Motor neuron (in vitro differentiated cells): ENCODE measurements around the gene KRT36. TPM values are rescaled to one million over a fixed set of nuclear protein-coding genes. Genes with fewer than 3 reads are reported as not detected.
A peak's percentile ranks its signal among the peaks of the same experiment; 100 is the strongest.

Experiments used
- ATAC-seq, 8 experiments: fragments of 200-7000 bp; cut with Tn5 transposase; replicated peaks in 6 of 8; 2 replicates each; pipeline ENCODE4 v1.8.0; 2021; ENCODE audit warnings: mild to moderate bottlenecking in 8 of 8, moderate library complexity in 8 of 8
- H3K27ac ChIP-seq, 2 donors: fragments of 250-450 bp; sonication (Bioruptor Pico); 2 replicates each; pipeline ENCODE4 v1.9.0; 2021; ENCODE audit warnings: antibody characterized with exemption in 2 of 2, mild to moderate bottlenecking in 2 of 2, moderate library complexity in 1 of 2
- H3K4me1 ChIP-seq, 2 donors: fragments of 250-450 bp; sonication (Bioruptor Pico); replicated peaks in 1 of 2; 2 replicates each; pipeline ENCODE4 v1.6.1; 2021; ENCODE audit warnings: antibody characterized with exemption in 2 of 2, mild to moderate bottlenecking in 2 of 2, moderate library complexity in 1 of 2
- H3K4me3 ChIP-seq, 5 donors: fragments of 250-450 bp; sonication (Bioruptor Pico); 2 replicates each; pipeline ENCODE4 v1.9.0; 2021; ENCODE audit warnings: antibody characterized with exemption in 5 of 5, mild to moderate bottlenecking in 5 of 5, moderate library complexity in 4 of 5
- WGBS, 10 experiments: fragments of 450-650 bp; shearing (Covaris generic); methylation state at CpG; one replicate each; pipeline ENCODE4 v1.0.0; 2022; 5-methylcytosine and 5-hydroxymethylcytosine counted together
- in situ Hi-C, 9 experiments: fragments of 400-800 bp; cut with MboI; loops; one replicate each; pipeline ENCODE4 v1.15.0; 2021; ENCODE audit warnings: low sequenced_read_pairs in 9 of 9, low pct_unique_long_range_greater_than_20kb in 2 of 9; ENCODE audit not compliant: unreplicated experiment in 9 of 9
- total RNA-seq, 8 experiments: library from RNA; unstranded; fragments of 300-600 nt; gene quantifications; 2 replicates each; pipeline versions ENCODE4 v1.2.3 to v1.2.4, GENCODE V29; 2022

Gene KRT36
- under 1 TPM in 2 of 8 experiments, not detected in 6; 0.19 to 0.25 TPM for total RNA-seq

DNA sequence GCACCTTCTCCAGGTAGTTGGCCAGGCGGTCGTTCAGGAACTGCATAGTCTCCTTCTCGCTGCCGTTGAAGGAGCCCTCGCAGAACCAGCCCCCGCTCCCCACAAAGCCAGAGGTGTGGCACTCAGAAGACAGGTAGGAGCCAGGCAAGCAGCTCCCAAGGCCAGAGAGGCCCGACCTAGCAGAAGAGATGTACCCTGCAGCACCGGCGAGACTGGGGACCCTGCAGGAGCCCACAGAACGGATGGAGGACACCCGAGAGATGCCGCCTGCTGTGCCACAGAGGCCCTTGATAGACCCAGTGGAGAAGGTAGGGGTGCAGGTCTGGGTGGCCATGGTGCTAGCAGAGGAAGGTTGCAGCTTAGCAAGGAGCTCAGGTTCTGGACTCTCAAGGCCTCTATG, at the start of gene KRT36:
TSS of gene KRT36 (minus strand) at position 380 of the 400 bp plus-strand sequence. CDS start at position 334, 46 bp downstream.
- H3K4me3 ChIP-seq, result no peak within 1 kb of the TSS
- no peak for ATAC-seq

DNA sequence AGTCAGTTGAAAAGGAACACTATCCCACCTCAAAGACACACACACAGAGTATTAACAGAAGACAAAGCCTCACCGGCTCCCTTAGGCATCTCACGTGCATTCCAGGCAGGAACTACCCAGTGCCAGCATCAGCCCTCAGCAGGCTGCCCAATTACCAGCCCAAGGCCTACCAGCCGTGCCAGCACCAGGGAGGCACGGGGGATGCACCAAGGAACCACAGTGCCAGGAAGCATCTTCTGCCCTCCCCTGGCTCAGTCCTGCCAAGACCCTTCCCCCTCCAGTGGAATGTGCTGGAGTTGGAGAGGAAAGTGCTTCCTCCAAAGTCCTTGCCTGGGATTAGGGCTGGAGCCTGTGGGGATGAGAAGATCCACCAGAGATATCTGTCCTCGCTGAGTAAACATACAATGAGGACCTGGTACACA, 49.4 kb upstream of the KRT36 start:
- ATAC-seq, result peak in 5 of 8 experiments; percentile 18 to 46 (median 35)

More for the DNA sequence above, at the start of gene KRT36:
- in situ Hi-C loops, result loop anchor here in 2 of 9 experiments (25.0 kb wide), 1 partner anchor 577 kb away; no protein-coding TSS in a partner anchor
- Histone ChIP-seq H3K4me1 (peaks cover 3 to 15% of the 10 kb centered on the region in 2 donors), H3K27ac (no peak within 1 kb of the TSS)
- 90 to 100% (median 96%) methylated on average over 1 to 5 of the region's 12 CpGs; no CpG with 5 or more reads in 7 of the 10 experiments for WGBS, 10 experiments

DNA sequence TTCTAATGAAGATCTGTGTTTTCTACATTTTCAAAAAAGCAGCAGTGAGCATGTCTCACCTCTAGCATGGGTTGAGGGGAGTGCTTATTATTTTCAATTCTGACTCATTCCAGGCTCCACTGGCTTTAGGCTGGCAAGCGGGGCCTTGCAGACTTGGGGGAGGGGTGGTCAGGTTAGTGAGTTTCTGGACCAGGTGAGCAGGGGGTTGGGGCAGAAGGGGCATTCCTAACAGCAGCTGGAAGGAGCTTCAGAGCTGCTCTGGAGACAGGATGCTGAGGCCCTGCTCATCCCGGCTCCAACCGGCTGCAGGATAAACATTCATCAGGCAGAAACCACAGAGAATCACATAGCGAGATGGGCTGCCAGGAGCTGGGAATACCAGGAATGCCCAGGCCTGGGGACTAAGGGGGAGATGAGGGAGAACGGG, 48.9 kb upstream of the KRT36 start:
- 73% methylated on average over 3 of the region's 5 CpGs; no CpG with 5 or more reads in 9 of the 10 experiments for WGBS, 10 experiments
- Histone ChIP-seq H3K4me1 (peaks cover 15 to 21% of the 10 kb centered on the region in 2 donors), H3K27ac (peak overlapping the region; percentile 0 to 36), H3K4me3 (no peak overlapping the region)
- in situ Hi-C loops, result no loop called here
- ATAC-seq, result peak in 5 of 8 experiments; percentile 79 to 86 (median 83)

More for the DNA sequence above, 49.4 kb upstream of the KRT36 start:
- Histone ChIP-seq H3K4me3 (no peak overlapping the region), H3K4me1 (peaks cover 15 to 21% of the 10 kb centered on the region in 2 donors), H3K27ac (peak overlapping the region; percentile 0 to 36)
- in situ Hi-C loops, result no loop called here
- WGBS, 10 experiments, result 35 to 86% (median 50%) methylated on average over 1 to 3 of the region's 5 CpGs; no CpG with 5 or more reads in 5 of the 10 experiments

DNA sequence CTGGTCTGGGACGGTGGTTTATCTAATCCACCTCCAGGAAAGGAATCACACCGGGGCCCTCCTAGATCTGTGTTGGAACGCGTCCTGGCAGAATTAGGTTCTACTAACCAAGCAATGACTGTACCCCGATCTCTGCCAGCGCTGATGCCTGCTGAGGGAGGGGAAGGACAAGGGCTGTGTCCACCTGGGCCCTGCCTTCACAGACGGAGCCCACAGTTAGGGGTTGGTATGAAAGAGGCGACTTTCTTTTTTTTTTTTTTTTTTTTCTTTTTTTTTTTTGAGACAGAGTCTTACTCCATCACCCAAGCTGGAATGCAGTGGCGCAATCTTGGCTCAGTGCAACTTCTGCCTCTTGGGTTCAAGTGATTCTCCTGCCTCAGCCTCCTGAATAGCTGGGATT, 48.3 kb upstream of the KRT36 start:
- peaks cover 15 to 21% of the 10 kb centered on the region in 2 donors for H3K4me1 ChIP-seq
- H3K27ac ChIP-seq, result no peak overlapping the region
- in situ Hi-C loops, result no loop called here
- peak in 1 of 8 experiments; percentile 12 for ATAC-seq
- no peak overlapping the region for H3K4me3 ChIP-seq
- WGBS, 10 experiments, result 50 to 100% (median 86%) methylated on average over 1 to 8 of the region's 9 CpGs; no CpG with 5 or more reads in 5 of the 10 experiments

DNA sequence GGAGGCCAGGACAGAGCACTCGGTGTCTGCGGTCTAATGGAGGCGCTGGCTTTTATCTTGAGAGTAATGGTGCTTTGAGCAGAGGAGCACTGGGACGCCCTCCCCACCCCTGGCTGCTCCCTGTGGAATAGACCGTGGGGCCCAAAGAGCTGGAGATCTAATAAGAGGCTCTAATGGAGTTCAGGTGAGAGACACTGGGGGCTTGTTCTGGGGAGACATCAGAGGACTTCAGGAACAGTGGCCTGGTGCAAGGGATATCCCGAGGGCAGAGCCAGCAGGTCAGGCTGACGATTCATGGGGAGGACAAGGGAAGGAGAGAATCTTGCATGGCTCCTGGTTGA, 47.9 kb upstream of the KRT36 start:
- Histone ChIP-seq H3K4me1 (peaks cover 15 to 21% of the 10 kb centered on the region in 2 donors), H3K4me3 (no peak overlapping the region), H3K27ac (no peak overlapping the region)
- 80 to 100% (median 96%) methylated on average over 1 to 4 of the region's 7 CpGs; no CpG with 5 or more reads in 4 of the 10 experiments for WGBS, 10 experiments
- ATAC-seq, result no peak
- in situ Hi-C loops, result no loop called here

DNA sequence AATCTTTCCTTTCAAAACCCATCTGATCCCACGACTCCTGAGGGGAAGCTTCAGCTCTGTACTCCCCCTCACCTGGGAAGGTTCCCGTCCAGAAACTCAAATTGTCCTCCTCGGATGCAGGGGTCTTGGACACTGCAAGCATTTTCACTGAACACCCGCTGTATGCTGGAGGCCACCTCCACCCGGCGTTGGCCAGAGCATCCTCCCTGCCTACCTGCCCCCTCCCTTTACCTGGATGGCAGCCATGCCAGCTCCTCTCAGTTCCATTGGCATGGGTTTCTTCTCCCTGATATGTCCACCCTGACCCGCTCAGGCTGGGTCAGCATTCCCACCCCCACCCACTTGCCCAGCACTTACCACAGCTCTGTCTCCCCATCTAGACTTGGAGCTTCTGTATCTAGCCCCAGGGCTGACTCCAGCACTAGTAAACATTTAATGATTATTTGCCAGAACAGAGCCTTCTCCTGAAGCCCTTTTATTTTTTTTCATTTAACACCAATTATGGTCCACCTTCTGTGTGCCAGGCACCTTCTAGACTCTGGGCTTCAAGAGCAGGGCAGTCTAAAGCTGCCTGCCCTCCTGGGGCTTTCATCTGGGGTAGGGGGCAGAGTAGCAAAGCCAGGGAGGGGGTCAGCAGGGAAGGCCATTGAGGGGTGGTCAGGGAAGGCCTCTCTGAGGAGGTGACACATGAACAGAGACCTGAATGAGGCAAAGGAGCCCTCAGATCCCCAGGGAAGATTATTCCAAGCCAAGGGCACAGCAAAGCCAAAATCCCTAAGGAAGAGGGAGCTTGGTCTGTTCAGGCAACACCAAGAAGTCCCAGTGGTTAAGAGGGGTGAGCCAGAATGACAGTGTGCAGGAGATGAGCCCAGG, 47.3 kb upstream of the KRT36 start:
- in situ Hi-C loops, result no loop called here
- WGBS, 10 experiments, result 80 to 100% (median 100%) methylated on average over 1 of the region's 7 CpGs; no CpG with 5 or more reads in 7 of the 10 experiments
- Histone ChIP-seq H3K4me1 (peaks cover 15 to 21% of the 10 kb centered on the region in 2 donors), H3K27ac (no peak overlapping the region), H3K4me3 (no peak overlapping the region)
- no peak for ATAC-seq

DNA sequence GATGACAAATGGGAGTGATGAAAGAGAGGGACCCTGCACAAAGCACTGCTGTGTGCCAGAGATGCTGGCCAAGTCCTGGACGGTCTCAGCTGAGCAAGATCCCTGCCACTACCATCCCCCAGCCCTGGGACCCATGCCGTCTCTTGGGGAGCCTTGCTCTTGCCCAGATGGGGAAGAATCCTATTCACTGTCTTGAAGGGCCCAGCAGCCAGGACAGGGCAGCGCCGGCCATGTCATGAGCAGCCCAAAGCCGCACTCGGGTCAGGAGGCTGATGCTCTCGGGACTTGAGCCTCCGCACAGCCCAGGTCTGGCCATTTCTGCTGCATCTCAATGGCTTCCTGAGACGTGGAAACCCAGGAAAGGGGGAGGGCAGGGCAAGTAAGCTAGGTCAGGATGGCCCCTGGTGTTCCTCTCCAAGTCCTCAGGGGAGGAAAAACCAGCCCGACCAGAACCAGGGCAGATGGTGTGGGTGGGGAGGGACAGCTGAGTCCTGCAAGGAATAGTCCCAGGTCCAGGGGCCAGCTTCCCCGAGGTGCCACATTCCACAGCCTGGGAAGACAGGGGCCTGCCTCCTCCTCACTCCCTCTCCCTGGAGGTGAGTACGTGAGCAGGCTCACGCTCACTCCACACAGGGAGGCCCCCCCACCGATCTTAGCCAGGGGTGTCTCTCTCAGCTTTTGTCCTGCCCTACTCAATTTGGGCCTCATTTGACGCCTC, 46.2 kb upstream of the KRT36 start:
- H3K4me1 ChIP-seq, result peaks cover 15 to 21% of the 10 kb centered on the region in 2 donors
- WGBS, 10 experiments, result 20 to 89% (median 60%) methylated on average over 1 to 6 of the region's 15 CpGs; no CpG with 5 or more reads in 5 of the 10 experiments
- in situ Hi-C loops, result no loop called here
- H3K27ac ChIP-seq, result no peak overlapping the region
- H3K4me3 ChIP-seq, result no peak overlapping the region
- ATAC-seq, result no peak

DNA sequence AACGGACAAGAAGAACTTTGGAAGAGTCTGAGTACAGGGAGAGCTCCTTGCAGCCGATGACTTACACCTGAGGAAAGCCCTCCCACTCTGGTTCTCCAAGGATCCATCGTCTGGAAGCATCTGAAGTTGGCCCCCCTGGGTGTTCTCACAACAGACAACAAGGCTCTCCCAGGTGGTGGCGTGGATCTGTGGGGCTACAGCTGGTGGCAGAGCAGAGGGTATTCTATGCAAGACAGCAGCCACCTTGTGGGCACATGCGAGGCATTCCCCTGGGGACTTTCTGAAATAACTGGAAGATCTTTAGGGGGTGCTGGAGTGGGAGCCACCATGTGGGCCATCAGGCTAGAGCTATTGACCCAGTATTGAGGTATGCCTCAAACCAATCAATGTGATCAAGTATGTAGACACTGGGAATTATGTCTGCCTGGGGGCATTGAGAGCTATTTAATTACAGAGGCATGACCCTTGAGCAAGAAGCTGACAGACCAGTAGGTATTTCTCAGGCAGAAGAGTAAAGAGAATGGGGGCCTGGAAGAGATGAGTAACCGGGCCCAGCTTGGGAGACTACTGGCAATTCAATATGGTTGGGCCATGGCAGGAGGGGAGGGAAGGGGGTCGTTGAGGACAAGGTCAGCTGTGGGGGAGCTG, 45.3 kb upstream of the KRT36 start:
- no peak for ATAC-seq
- in situ Hi-C loops, result no loop called here
- Histone ChIP-seq H3K4me3 (no peak overlapping the region), H3K27ac (no peak overlapping the region), H3K4me1 (peaks cover 15 to 21% of the 10 kb centered on the region in 2 donors)
- 0 to 100% (median 70%) methylated on average over 2 to 6 of the region's 7 CpGs; no CpG with 5 or more reads in 1 of the 10 experiments for WGBS, 10 experiments

DNA sequence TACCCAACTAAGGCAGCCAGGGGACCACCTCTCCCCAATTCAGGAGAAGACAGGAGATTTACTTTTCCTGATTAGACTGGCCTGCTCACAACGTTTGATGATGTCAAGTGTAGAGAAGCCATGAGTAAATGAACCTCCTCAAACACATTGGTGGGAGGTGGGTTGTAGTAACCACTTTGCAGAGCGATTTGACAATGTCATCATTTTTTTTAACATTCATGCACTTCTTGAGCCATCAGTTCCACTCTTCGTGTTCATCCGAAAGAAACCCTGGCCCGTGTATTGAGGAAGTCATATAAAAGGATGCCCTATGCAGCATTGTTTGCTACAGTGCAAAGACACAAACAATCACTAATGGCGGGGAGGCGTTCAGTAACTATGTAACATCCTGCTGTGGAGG, 43.9 kb upstream of the KRT36 start:
- peaks cover 9 to 15% of the 10 kb centered on the region in 2 donors for H3K4me1 ChIP-seq
- in situ Hi-C loops, result no loop called here
- WGBS, 10 experiments, result 68 to 100% (median 88%) methylated on average over 3 to 7 of the region's 7 CpGs; no CpG with 5 or more reads in 4 of the 10 experiments
- no peak overlapping the region for H3K4me3 ChIP-seq
- no peak for ATAC-seq
- H3K27ac ChIP-seq, result no peak overlapping the region

DNA sequence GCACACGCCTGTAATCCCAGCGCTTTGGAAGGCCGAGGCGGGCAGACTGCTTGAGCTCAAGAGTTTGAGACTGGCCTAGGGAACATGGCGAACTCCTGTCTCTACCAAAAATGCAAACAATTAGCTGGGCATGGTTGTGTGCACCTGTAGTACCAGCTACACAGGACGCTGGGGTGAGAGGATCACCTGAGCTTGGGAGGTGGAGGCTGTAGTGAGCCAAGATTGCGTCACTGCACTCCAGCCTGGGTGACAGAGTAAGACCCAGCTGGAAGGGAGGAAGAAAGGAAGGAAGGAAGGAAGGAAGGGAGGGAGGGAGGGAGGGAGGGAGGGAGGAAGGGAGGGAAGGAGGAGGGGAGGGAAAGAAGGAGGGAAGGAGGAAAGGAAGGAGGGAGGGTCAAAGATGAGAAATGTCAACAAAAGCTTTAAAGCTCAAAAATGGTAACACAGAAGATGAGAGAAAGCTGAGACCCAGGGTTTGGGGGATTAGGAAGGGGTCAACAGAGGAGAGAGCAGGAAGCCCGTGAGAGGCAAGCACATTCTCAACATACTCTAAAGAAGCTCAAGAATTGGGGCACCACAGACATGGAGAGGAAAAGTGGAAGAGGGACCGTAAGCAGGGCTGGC, 43.3 kb upstream of the KRT36 start:
- ATAC-seq, result no peak
- in situ Hi-C loops, result no loop called here
- H3K4me1 ChIP-seq, result peaks cover 6 to 9% of the 10 kb centered on the region in 2 donors
- 17 to 100% (median 71%) methylated on average over 1 to 6 of the region's 9 CpGs; no CpG with 5 or more reads in 3 of the 10 experiments for WGBS, 10 experiments
- no peak overlapping the region for H3K27ac ChIP-seq
- no peak overlapping the region for H3K4me3 ChIP-seq

DNA sequence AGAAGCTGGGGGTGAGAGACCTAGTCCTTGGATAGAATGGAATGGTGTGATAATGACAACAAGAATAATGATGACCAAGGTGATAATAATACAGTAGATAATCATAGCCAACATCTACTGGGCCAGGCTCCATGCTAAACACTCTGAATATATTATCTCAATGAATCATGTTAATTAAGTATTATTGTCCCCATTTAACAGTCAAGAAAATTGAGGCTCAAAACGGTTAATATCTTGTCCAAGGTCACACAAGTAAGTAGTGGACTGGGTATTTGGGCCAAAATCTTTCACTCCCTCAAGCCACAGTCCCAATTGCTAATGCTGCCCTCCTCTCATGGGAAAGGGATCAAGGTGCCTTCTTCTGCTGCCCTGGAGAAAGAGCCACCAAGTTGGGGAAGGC, 42.3 kb upstream of the KRT36 start:
- Histone ChIP-seq H3K4me1 (peaks cover 6 to 10% of the 10 kb centered on the region in 2 donors), H3K27ac (no peak overlapping the region), H3K4me3 (no peak overlapping the region)
- in situ Hi-C loops, result no loop called here
- 0 to 100% (median 40%) methylated on average over 1 of the region's 1 CpG; no CpG with 5 or more reads in 3 of the 10 experiments for WGBS, 10 experiments
- no peak for ATAC-seq
